NCI-H748 (cell line): ENCODE data around the gene UBXN1.

Experiments
- DNase-seq: peaks from one replicate; lab custom pipeline; 2025; ENCODE audit not compliant: unreplicated experiment; lab: John Stamatoyannopoulos, UW

Gene UBXN1

DNA sequence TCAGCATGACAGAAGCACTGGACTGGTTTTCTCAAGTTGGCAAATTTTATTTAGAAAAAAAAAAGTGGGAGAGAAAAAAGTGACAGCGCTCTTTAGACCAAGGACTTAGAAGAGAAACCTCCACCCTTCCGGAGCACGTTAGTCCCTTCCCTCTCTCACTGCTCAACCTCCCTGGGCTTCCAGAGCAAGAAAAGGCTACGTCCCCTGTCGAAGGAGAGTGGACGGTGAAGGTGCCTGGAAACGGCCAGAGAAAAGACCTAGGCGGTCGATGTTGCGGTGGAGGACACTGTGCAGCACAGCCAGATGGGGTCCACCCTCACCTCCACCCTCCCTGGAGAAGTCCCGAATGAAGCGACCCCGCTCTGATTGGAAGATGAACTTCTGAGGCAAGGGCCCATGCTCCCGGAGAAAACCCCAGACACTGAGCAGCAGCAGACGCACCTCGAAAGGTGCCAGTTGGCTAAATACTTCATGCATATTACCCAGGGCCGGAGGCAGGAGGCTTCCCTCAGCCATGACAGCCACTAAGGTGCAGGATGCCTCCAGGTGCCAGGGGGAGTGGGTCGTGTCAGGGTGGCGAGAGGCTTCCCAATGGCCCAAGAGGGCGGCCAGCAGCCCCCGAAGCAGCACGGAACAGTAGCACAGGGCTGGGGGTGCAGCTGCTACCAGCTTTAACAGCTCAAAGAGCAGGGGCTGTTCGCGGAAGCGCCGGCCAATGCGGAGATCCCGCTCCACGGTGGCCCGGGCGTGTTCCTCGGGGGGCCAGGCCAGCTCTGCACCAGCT lies 31.9 kb downstream of the UBXN1 start:
- peak; percentile 40 for DNase-seq

GRCh38 chr11:62645946-62646824 lies 32.7 kb downstream of the UBXN1 start, which contains the start of gene GANAB:
Gene GANAB (minus strand): TSS chr11:62646613. CDS start chr11:62646599, 14 bp downstream.
- peak; percentile 98 for DNase-seq

GRCh38 chr11:62645671-62645945 lies 33.3 kb downstream of the UBXN1 start:
- no peak for DNase-seq

DNA sequence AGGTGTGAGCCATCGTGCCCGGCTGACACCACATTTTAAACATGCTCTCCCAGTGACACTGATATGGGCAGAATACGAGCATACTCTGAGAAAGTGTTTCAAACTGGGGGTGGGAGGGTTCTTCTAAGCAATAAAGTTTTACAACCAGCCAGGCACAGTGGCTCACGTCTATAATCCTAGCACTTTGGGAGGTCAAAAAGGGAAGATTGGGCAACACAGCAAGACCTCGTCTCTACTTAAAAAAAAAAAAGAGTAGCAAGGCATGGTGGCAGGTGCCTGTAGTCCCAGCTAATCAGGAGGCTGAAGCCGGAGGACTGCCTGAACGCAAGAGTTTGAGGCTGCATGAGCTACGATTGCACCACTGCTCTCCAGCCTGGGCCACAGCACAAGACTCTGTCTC lies 34.7 kb downstream of the UBXN1 start:
- no peak for DNase-seq

GRCh38 chr11:62632492-62632891 lies 46.4 kb downstream of the UBXN1 start:
- DNase-seq: no peak

GRCh38 chr11:62627713-62628112 lies 51.2 kb downstream of the UBXN1 start:
- no peak for DNase-seq
